Stimulated activated CD4-positive, alpha-beta T cell treated with anti-CD3 and anti-CD28 coated beads, Interleukin-1b, Interleukin-23, amount 100 ng/mL, for 24 hours (primary cell): ENCODE results near the gene CAPZB.

ENCODE experiments used
- DNase-seq, 4 experiments: peaks; one replicate each; pipeline ENCODE4 v3.0.0-alpha.2; 2020; ENCODE audit warnings: low read depth in 4 of 4, low spot score in 1 of 4

The CAPZB gene

GRCh38 chr1:19371226-19372135 lies 113.9 kb downstream of the CAPZB start:
- DNase-seq, result no peak

- no peak for DNase-seq
These were observed 114.7 kb downstream of the CAPZB start for GRCh38 chr1:19370453-19371170.

GRCh38 chr1:19369396-19370090 lies 115.8 kb downstream of the CAPZB start:
- no peak for DNase-seq

DNA sequence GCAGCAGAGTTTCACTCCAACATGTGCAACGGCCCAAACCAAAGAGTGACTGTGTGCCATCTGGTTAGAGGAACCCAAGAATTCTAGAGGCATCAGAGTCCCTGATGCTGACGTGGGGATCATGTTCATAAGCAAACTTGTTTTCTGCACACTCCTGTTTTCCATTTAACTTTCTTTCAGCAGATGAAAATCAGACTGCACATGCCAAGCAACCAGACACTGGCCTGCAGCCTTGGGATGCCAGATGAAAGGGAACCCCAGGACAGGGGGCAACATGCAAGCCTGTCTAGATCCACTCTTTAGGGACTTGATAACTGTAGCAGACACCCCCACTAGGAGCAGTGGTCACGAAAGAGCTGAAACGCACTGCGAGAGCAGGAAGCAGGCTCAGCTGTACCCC lies 116.4 kb downstream of the CAPZB start:
- DNase-seq, result no peak

DNA sequence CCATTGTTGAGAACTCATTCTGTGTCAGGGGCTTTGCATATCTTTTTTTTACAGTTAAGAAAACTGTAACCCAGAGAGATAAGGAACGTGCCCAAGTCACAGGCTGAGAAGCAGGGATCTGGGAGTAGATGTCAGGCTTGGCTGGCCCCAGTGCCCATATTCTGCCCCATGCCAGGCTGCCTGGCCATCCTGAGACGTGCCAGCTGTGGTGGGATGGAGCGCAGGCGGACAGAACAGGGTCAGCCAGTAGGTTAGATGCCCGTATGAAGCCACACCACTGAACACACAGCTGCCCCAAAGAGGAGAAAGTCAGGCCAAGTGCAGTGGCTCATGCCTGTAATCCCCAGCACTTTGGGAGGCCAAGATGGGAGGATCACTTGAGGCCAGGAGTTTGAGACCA lies 117.3 kb downstream of the CAPZB start:
- no peak for DNase-seq

DNA sequence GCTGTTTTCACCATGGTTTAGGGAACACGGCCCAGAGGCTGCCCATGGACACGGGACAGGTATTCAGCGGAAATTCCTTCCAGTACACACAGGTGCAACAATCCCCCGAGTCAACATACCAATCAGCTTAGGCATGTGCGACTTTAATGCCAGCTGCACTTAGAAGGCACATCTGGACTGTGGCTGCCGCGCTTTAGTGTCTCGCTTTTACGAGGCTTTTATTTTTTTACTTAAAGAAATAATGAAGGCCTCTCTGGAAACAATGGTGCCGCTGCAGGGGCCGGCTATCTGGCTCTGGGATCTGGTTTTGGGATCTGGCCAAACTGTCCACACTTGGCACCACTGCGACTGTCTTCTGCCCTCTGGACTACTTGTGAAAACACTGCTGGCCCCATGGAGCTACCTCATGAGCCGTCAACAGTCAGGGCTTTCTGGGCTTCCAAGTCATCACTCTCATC lies 117.7 kb downstream of the CAPZB start:
- no peak for DNase-seq

- no peak for DNase-seq
These were observed 118.5 kb downstream of the CAPZB start for GRCh38 chr1:19366599-19367536.

DNA sequence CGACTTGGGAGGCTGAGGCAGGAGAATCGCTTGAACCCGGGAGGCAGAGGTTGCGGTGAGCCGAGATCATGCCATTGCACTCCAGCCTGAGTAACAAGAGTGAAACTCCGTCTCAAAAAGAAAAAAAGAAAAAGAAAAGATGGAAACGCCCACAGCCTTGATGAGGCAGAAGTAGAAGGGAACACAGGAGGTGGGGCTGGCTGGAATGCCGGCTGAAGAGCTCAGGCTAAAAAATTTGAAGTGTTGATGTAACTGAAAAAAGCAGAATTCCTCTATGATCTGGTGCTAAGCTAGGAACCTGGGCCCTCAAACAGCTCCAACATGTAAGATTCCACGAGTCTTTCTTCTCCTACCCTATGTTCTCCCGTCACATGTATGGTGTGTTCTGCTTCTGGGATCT lies 119.6 kb downstream of the CAPZB start:
- no peak for DNase-seq

GRCh38 chr1:19363536-19364152 lies 121.7 kb downstream of the CAPZB start:
- DNase-seq, result no peak

DNA sequence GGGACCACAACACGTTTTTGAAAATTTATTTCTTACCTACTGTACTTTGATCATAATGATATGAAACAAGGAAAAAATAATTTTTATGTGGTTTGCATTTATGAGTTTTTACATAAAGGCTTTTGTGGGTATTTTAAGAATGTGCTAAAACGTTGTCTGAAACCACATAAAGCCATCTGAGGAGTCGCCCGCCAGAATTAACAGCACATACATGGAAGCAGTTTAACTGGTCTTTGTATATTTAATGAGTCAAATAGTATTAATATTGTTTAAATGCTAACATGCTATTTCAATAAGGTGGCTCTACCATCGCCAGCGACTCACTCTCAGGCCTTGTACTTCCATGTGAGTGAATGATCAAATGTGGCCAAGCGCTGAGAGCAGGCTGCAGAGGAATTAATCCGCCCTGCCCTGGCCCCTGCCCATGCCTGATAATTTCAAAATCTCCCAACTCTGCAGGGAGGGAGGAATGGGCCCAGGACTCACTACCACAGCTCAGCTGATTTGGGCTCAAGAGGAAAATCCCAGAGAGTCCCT lies 123.7 kb downstream of the CAPZB start:
- DNase-seq, result no peak

DNA sequence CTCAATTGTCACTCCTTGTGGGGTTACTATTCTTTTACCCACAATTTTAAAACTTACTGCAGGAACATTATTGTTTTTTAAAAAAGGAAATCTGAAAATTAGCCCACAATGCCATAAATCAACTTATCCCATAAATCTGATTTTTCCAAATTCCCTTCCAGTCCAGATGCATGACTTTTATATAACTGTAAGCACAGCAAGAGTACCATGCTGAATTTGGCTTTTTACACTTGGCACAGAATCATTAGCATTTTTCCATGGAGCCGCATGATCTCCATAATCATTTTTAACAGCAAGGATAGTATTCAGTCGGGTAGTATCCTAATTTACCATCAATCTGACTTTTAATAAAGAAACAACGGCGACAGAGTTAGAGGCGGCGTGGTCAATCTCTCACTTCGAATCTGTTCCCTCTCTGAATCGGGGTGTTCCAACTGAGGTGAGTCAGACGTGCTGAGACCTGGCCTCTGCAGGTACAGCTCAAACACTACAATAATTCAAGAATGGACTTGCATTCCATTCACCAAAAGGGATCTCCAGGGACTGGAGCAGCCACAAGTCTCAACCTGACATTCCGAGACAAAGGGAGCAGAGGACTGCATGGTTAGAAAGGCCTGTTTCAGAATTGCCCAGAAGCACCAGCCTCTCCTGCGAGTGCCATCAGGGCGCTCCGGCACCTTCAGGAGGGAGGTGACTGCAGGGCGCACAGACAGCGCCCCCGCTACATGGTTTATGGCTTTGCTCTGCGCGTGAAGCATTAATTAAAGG lies 124.3 kb downstream of the CAPZB start:
- DNase-seq, result no peak

DNA sequence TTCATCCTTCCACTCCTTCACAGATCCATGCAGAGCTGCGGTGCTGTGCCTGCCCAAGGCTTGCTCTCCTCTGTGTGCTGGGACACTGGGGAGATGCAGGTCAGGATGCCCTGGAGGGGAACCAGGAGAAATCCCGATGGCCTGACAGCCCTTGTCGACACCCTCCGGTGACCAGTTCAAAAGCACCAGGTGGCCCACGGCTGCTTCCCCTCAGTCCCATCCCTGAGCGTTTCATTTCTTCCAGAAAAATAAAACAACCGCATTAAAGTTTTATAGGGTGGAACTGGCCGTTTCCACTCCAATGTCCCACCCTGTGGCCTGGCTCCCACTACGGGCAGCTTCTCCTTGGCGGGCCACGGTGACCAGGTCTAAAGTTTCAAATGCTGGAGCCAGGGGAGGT lies 124.9 kb downstream of the CAPZB start:
- DNase-seq, result no peak

DNA sequence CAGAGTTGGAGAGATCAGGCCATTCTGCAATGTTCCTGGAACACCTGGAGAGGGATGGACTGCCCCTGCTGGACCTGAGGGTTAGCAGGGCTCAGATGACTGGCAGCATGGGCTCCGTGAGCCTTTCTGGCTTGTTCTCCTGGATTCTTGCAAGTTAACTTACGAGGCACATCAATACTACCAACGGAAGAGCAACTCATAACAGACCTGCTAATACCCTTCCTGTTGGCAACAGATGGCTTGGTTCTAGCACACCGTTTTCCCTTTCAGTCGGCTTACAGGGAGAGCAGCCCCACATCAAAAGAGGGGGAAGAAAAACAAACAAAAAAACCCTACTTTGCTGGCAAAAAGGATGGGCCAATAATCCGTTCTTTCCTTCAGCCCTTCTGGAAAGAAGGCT lies 125.3 kb downstream of the CAPZB start:
- DNase-seq, result no peak

- DNase-seq, result no peak
These were observed 126.0 kb downstream of the CAPZB start for GRCh38 chr1:19359357-19359756.

- DNase-seq, result no peak
These were observed 126.6 kb downstream of the CAPZB start for GRCh38 chr1:19358710-19359109.

GRCh38 chr1:19357299-19357986 lies 127.9 kb downstream of the CAPZB start:
- no peak for DNase-seq

- no peak for DNase-seq
These were observed 129.1 kb downstream of the CAPZB start for GRCh38 chr1:19356266-19356665.

DNA sequence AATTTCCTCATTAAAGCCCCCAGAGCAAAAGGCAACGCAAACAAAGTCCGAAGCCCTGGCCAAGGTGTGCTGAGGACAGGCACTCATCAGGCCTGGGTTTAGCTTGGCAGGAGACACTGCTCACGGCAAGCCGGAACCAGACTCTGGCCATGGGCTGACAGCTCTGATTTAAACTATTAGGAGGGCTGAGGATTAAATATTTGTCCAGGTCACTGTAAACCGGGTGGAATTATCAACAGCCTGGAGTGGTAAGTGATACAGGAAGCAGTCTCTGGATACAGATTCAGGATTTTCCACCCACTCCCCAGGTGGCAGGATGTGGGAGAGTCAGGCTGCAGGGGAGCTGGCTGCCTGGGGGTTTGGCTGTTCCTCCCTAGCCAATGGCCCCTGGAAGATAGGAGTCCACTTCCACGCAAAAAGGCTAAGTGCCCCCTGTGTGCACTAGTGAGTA lies 130.8 kb downstream of the CAPZB start:
- DNase-seq, result no peak
